GF-D8 (cell line): Measurements from ENCODE around the gene GRAMD1A.
A peak's percentile ranks its signal among the peaks of the same experiment; 100 is the strongest.
"Not testable (repeated sequence)": the region's sequence is repeated elsewhere in the genome, so short reads cannot be mapped to it uniquely, and the experiment has no call there.

Source experiments
- DNase-seq: peaks from one replicate; lab custom pipeline; 2025; lab: John Stamatoyannopoulos, UW

GRAMD1A gene

GRCh38 chr19:35004517-35005255 is 4.6 kb downstream of the GRAMD1A start:
- DNase-seq = no peak

- DNase-seq = no peak
Measured at GRCh38 chr19:35005256-35005977, 5.3 kb downstream of the GRAMD1A start.

DNA sequence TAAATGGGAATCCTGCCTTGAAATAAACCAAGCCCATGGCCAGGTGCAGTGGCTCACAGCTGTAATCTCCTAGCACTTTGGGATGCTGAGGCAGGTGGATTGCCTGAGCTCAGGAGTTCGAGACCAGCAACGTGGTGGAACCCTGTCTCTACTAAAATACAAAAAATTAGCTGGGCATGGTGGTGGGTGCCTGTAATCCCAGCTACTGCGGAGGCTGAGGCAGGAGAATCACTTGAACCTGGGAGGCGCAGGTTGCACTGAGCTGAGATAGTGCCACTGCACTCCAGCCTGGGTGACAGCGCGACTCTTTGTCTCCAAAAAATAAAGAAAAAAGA is 5.9 kb downstream of the GRAMD1A start:
- DNase-seq = not testable (repeated sequence)

GRCh38 chr19:35006342-35006998 is 6.3 kb downstream of the GRAMD1A start:
- no peak for DNase-seq

- no peak for DNase-seq
Measured at GRCh38 chr19:35006999-35007365, 6.9 kb downstream of the GRAMD1A start.

DNA sequence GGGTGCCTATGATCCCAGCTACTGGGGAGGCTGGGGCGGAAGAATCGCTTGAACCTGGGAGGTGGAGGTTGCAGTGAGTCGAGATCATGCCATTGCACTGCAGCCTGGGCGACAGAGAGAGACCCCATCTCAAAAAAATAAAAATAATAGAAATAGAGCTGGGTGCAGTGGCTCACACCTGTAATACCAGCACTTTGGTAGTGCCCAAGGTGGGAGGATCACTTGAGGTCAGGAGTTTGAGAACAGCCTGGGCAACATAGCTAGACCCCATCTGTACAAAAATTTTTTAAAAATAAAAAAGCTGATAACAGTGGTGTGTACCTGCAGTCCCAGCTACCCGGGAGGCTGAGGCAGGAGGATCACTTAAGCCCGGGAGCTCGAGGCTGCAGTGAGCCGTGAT is 7.3 kb downstream of the GRAMD1A start:
- not testable (repeated sequence) for DNase-seq

- no peak for DNase-seq
Measured at GRCh38 chr19:35008891-35009341, 8.8 kb downstream of the GRAMD1A start.

DNA sequence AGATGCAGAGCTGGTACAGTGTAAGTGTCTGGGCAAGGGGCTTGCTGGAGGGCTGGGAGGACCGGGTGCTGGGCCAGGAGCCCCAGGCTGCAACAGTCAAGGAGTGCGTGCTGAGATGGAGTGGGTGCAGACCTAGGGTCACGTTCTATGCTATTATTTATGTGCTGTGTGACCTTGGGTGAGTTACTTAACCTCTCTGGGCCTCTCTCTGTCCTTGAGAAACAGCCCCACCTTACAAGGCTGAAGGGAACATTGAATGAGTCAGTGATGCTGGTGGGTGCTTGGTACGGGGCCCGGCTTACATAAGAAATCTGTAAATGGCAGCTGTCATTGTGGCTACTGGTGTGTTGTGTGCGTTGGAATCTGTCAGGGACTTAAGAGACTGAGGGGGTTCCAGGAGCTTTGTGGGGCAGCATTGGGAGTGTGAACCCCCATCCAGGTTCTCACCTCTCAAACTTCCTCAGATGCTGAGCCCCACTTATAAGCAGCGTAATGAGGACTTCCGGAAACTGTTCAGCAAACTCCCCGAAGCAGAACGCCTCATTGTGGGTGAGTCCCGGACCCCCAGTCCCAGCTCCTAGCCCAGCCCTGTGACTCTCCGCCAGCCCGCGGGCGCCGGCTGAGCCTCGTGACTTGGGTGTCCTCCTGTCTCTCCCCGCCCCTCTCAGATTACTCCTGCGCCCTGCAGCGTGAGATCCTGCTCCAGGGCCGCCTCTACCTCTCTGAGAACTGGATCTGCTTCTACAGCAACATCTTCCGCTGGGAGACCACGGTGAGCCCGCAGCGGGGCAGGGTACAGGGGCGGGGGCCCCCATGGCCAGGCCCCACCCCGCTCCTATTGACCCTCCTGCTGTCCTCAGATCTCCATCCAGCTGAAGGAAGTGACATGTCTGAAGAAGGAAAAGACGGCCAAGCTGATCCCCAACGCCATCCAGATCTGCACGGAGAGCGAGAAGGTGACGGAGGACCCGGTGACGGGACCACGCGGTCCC is 9.6 kb downstream of the GRAMD1A start:
- DNase-seq = no peak

- no peak for DNase-seq
Measured at GRCh38 chr19:35011091-35011689, 11.1 kb downstream of the GRAMD1A start.

DNA sequence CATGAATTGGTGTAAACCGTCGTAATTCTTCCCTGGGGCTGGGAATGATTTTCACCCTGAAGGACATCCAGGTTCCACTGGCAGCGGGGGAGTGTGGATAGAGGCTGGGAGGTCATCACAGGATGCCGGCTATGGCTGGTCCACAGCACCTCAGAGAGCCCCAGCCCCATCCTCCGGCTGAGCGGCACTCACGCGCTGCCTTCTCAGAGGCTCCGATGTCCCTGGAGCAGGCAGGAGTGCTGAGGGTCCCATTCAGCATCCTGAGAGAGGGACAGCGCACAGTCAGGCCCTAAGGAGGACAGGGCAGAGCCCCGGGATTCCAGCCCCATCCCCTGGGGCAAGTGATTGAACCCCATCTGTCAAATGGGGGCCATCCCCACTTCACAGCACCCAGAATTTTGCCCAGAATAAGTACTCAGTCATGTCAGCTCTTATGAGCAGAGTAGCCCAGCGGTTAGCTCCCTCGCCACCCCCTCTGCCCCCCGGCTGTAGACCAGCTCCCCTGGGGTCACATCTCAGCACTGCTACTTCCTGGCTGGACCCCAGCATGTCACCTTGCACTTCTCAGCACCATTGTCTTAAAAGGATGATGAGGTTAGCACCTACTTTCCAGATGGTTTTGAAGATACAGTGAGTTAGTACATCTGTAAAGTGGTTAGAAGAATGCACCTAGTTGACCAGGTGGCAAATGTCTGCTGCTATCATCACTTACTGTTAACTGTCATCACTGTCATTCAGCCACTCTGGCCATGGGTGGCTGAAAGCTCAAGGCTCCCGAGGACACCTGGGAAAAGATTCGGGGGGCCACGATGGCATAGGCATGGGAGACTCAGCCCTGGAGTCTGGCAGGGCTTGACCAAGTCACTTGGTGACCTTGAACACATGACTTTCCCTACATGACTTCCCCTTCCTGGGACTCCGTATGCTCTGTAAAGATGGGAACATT is 11.9 kb downstream of the GRAMD1A start:
- no peak for DNase-seq

DNA sequence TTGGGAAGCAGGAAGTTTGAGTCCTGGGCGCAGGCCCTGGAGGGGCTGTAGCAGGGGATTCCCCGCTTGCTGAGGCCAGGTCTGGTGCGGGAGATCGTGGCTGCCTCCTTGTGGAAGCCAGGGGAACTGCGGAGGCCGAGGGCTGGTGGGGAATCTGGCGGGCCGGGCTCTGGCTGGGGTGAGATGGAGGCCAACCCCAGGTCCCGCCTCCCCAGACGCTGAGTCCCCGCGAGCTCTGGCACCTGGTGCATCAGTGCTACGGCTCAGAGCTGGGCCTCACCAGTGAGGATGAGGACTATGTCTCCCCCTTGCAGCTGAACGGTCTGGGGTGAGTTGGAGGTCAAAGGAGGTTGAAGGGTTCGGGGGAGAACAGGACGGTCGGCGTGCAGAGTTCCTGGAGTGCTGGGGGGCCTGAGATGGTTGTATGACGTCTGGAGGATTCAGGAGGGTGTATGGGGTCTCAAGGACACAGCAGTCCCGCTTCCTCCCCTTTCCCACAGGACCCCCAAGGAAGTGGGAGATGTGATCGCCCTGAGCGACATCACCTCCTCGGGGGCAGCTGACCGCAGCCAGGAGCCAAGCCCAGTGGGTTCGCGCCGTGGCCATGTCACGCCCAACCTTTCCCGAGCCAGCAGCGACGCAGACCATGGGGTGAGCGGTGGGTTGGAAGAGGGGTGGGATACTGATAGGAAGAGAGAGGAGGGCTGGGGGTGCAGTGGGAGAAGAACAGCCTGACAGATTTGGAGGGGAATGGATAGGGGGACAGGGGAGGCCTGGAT is 13.1 kb downstream of the GRAMD1A start:
- no peak for DNase-seq

GRCh38 chr19:35013820-35014754 is 14.0 kb downstream of the GRAMD1A start:
- DNase-seq = peak; percentile 83

GRCh38 chr19:35014774-35015173 is 14.7 kb downstream of the GRAMD1A start:
- not testable (repeated sequence) for DNase-seq

GRCh38 chr19:35015270-35015953 is 15.3 kb downstream of the GRAMD1A start:
- no peak for DNase-seq

DNA sequence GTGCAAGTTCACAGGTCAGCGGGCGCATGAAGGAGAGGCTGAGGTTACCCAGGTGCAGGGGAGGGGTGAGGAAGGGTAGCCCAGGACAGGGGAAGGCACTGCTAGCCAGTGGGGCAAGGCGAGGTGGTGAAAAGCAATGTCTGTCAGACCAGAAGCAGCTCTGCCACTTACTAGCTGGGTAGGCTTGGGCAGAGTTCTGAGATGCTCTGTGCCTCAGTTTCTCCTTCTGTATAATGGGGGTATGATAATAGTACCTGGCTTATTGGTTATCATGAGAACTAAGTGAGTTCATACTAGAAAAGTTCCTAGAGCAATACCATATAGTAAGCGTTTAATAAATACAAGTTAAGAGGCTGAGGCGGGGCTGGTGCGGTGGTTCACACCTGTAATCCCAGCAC is 15.8 kb downstream of the GRAMD1A start:
- DNase-seq = no peak

DNA sequence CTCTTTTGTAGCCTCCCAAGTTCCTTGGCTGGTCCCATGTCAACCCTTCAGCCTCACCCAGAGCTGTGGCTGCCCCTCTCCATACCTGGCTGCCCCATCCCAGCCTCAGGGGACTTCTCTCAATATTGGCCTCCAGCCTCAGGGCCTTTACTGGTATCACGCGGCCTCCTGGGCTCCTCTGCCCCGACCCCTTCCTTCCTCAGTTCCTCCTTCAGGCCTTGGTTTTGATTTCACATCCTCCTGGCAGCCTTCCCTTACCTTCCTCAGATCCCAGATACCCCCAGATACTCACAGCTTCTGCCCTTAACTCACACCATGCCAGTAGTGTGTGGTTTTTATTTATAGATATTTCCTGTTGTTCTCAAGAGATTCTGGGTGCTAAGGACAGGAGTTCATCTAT is 17.4 kb downstream of the GRAMD1A start:
- DNase-seq = no peak

- no peak for DNase-seq
Measured at GRCh38 chr19:35018379-35018778, 18.3 kb downstream of the GRAMD1A start.

GRCh38 chr19:35019144-35019543 is 19.0 kb downstream of the GRAMD1A start:
- no peak for DNase-seq
